SH-SY5Y (cell line): ENCODE data around the gene CARS1.

ENCODE experiments used
- GATA2 ChIP-seq: IDR thresholded peaks from 2 replicates; pipeline ENCODE4 v1.6.1; 2011; ENCODE audit warnings: mild to moderate bottlenecking, low read depth, low read length
- GATA3 ChIP-seq: IDR thresholded peaks from 2 replicates; pipeline ENCODE4 v1.6.1; 2011; ENCODE audit warnings: low read depth, mild to moderate bottlenecking, low read length, moderate library complexity

DNA sequence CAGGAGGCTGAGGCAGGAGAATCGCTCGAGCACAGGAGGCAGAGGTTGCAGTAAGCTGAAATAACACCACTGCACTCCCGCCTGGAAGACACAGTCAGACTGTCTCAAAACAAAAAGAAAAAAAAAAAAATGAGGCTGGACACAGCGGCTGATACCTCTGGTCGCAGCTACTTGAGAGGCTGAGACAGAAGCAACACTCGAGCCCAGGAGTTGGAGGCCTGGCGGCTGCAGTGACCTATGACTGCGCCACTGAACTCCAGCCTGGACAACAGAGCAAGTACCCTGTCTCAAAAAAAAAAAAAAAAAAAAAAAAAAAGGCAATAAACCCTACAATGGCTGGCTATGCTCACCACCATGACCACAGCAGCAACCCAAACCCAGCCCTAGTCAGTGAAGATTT lies 76.1 kb downstream of the CARS1 start:
- TF ChIP-seq GATA3 = no peak
- TF ChIP-seq GATA2 = no peak
